IPS-20b (cell line): ENCODE data around the gene FOXP1.

Experiments
- H3K27ac ChIP-seq: one replicate; pipeline ENCODE4 v1.5.1; 2013; ENCODE audit warnings: low read length
- H3K27me3 ChIP-seq: 2 replicates; pipeline ENCODE4 v1.6.1; 2013; ENCODE audit warnings: mild to moderate bottlenecking, low read length, inconsistent platforms; ENCODE audit not compliant: insufficient read depth
- H3K36me3 ChIP-seq: 2 replicates; pipeline ENCODE4 v1.6.1; 2013; ENCODE audit warnings: low read depth, mild to moderate bottlenecking, inconsistent platforms, low read length, moderate library complexity; ENCODE audit not compliant: insufficient read depth
- H3K4me1 ChIP-seq: 2 replicates; pipeline ENCODE4 v1.6.1; 2013; ENCODE audit warnings: mild to moderate bottlenecking, control low read depth, inconsistent platforms, low read length, moderate library complexity; ENCODE audit not compliant: insufficient read depth
- H3K4me3 ChIP-seq: 2 replicates; pipeline ENCODE4 v1.5.1; 2013; ENCODE audit warnings: mild to moderate bottlenecking, low read length, inconsistent platforms
- H3K9ac ChIP-seq: 2 replicates; pipeline ENCODE4 v1.6.1; 2013; ENCODE audit warnings: low read depth, mild to moderate bottlenecking, inconsistent platforms, low read length, moderate library complexity
- H3K9me3 ChIP-seq: 2 replicates; pipeline ENCODE4 v1.6.1; 2013; ENCODE audit warnings: mild to moderate bottlenecking, low read depth, low read length, inconsistent platforms; ENCODE audit not compliant: insufficient read depth

The FOXP1 gene

GRCh38 chr3:71453319-71453718 is 130.2 kb downstream of the FOXP1 start:
- Histone ChIP-seq H3K36me3 (no peaks in the 10 kb centered on the region), H3K9me3 (no peaks in the 10 kb centered on the region), H3K4me3 (no peak overlapping the region), H3K27me3 (no peaks in the 10 kb centered on the region), H3K27ac (no peak overlapping the region), H3K9ac (no peak overlapping the region), H3K4me1 (0 out of 2 replicates have a peak, but pooled peaks cover 5% of the 10 kb centered on the region)

- Histone ChIP-seq H3K27me3 (no peaks in the 10 kb centered on the region), H3K4me3 (no peak overlapping the region), H3K9ac (no peak overlapping the region), H3K4me1 (0 out of 2 replicates have a peak, but pooled peaks cover 5% of the 10 kb centered on the region), H3K9me3 (no peaks in the 10 kb centered on the region), H3K27ac (no peak overlapping the region), H3K36me3 (no peaks in the 10 kb centered on the region)
Measured at GRCh38 chr3:71451812-71452211, 131.7 kb downstream of the FOXP1 start.

GRCh38 chr3:71451060-71451459 is 132.5 kb downstream of the FOXP1 start:
- Histone ChIP-seq H3K4me1 (0 out of 2 replicates have a peak, but pooled peaks cover 5% of the 10 kb centered on the region), H3K9me3 (no peaks in the 10 kb centered on the region), H3K27me3 (no peaks in the 10 kb centered on the region), H3K4me3 (no peak overlapping the region), H3K27ac (no peak overlapping the region), H3K9ac (no peak overlapping the region), H3K36me3 (no peaks in the 10 kb centered on the region)

- Histone ChIP-seq H3K4me3 (no peak overlapping the region), H3K9ac (no peak overlapping the region), H3K27ac (no peak overlapping the region), H3K36me3 (no peaks in the 10 kb centered on the region), H3K4me1 (0 out of 2 replicates have a peak, but pooled peaks cover 5% of the 10 kb centered on the region), H3K27me3 (no peaks in the 10 kb centered on the region), H3K9me3 (no peaks in the 10 kb centered on the region)
Measured at GRCh38 chr3:71450162-71450561, 133.4 kb downstream of the FOXP1 start.

GRCh38 chr3:71447803-71448202 is 135.7 kb downstream of the FOXP1 start:
- H3K9me3 ChIP-seq, result no peaks in the 10 kb centered on the region
- H3K27ac ChIP-seq, result no peak overlapping the region
- no peaks in the 10 kb centered on the region for H3K36me3 ChIP-seq
- H3K4me3 ChIP-seq, result no peak overlapping the region
- no peak overlapping the region for H3K9ac ChIP-seq
- no peaks in the 10 kb centered on the region for H3K27me3 ChIP-seq
- H3K4me1 ChIP-seq, result 0 out of 2 replicates have a peak, but pooled peaks cover 5% of the 10 kb centered on the region

GRCh38 chr3:71447197-71447596 is 136.3 kb downstream of the FOXP1 start:
- Histone ChIP-seq H3K27ac (no peak overlapping the region), H3K9me3 (no peaks in the 10 kb centered on the region), H3K9ac (no peak overlapping the region), H3K4me1 (0 out of 2 replicates have a peak, but pooled peaks cover 5% of the 10 kb centered on the region), H3K27me3 (no peaks in the 10 kb centered on the region), H3K4me3 (no peak overlapping the region), H3K36me3 (no peaks in the 10 kb centered on the region)

GRCh38 chr3:71446734-71447133 is 136.8 kb downstream of the FOXP1 start:
- no peaks in the 10 kb centered on the region for H3K36me3 ChIP-seq
- H3K9ac ChIP-seq, result no peak overlapping the region
- H3K9me3 ChIP-seq, result no peaks in the 10 kb centered on the region
- H3K4me3 ChIP-seq, result no peak overlapping the region
- H3K27me3 ChIP-seq, result no peaks in the 10 kb centered on the region
- H3K4me1 ChIP-seq, result 0 out of 2 replicates have a peak, but pooled peaks cover 5% of the 10 kb centered on the region
- H3K27ac ChIP-seq, result no peak overlapping the region

- no peak overlapping the region for H3K4me3 ChIP-seq
- 0 out of 2 replicates have a peak, but pooled peaks cover 5% of the 10 kb centered on the region for H3K4me1 ChIP-seq
- H3K9ac ChIP-seq, result no peak overlapping the region
- H3K36me3 ChIP-seq, result no peaks in the 10 kb centered on the region
- H3K27ac ChIP-seq, result no peak overlapping the region
- H3K27me3 ChIP-seq, result no peaks in the 10 kb centered on the region
- H3K9me3 ChIP-seq, result no peaks in the 10 kb centered on the region
Measured at GRCh38 chr3:71446260-71446659, 137.3 kb downstream of the FOXP1 start.

GRCh38 chr3:71444861-71445259 is 138.7 kb downstream of the FOXP1 start:
- no peaks in the 10 kb centered on the region for H3K27me3 ChIP-seq
- no peak overlapping the region for H3K9ac ChIP-seq
- H3K4me3 ChIP-seq, result no peak overlapping the region
- no peaks in the 10 kb centered on the region for H3K36me3 ChIP-seq
- H3K4me1 ChIP-seq, result no peaks in the 10 kb centered on the region
- H3K9me3 ChIP-seq, result no peaks in the 10 kb centered on the region
- no peak overlapping the region for H3K27ac ChIP-seq

- Histone ChIP-seq H3K27me3 (no peaks in the 10 kb centered on the region), H3K27ac (no peak overlapping the region), H3K9me3 (no peaks in the 10 kb centered on the region), H3K9ac (no peak overlapping the region), H3K4me3 (no peak overlapping the region), H3K36me3 (no peaks in the 10 kb centered on the region), H3K4me1 (no peaks in the 10 kb centered on the region)
Measured at GRCh38 chr3:71444028-71444860, 139.3 kb downstream of the FOXP1 start.

GRCh38 chr3:71443332-71443731 is 140.2 kb downstream of the FOXP1 start:
- Histone ChIP-seq H3K9ac (no peak overlapping the region), H3K36me3 (no peaks in the 10 kb centered on the region), H3K27ac (no peak overlapping the region), H3K4me3 (no peak overlapping the region), H3K4me1 (no peaks in the 10 kb centered on the region), H3K27me3 (no peaks in the 10 kb centered on the region), H3K9me3 (no peaks in the 10 kb centered on the region)

GRCh38 chr3:71442652-71443042 is 140.9 kb downstream of the FOXP1 start:
- H3K27ac ChIP-seq, result no peak overlapping the region
- H3K9ac ChIP-seq, result no peak overlapping the region
- H3K4me1 ChIP-seq, result no peaks in the 10 kb centered on the region; the same call in 1 of the 2 replicates
- H3K36me3 ChIP-seq, result no peaks in the 10 kb centered on the region
- no peaks in the 10 kb centered on the region for H3K27me3 ChIP-seq
- H3K9me3 ChIP-seq, result no peaks in the 10 kb centered on the region
- no peak overlapping the region for H3K4me3 ChIP-seq
